ENCODE measurements around the gene FSD1L.

The FSD1L gene

GRCh38 chr9:105435453-105435852 lies 12.4 kb upstream of the FSD1L start:
- TF ChIP-seq CTCF (conservative IDR thresholded peaks at IDR 0.05; ENCODE audit: low read depth, low read length) = no peak
- no peak for DNase-seq (ENCODE audit: low read depth)
- H3K4me3 ChIP-seq (ENCODE audit: low read length) = no peak overlapping the region

- no peak for DNase-seq (ENCODE audit: low read depth)
- TF ChIP-seq CTCF (conservative IDR thresholded peaks at IDR 0.05; ENCODE audit: low read depth, low read length) = no peak
- no peak overlapping the region for H3K4me3 ChIP-seq (ENCODE audit: low read length)
Measured at GRCh38 chr9:105436783-105437182, 11.1 kb upstream of the FSD1L start.

GRCh38 chr9:105437704-105438103 lies 10.1 kb upstream of the FSD1L start:
- no peak for TF ChIP-seq CTCF (conservative IDR thresholded peaks at IDR 0.05; ENCODE audit: low read depth, low read length)
- DNase-seq (ENCODE audit: low read depth) = no peak

GRCh38 chr9:105438141-105438806 lies 9.6 kb upstream of the FSD1L start:
- no peak for TF ChIP-seq CTCF (conservative IDR thresholded peaks at IDR 0.05; ENCODE audit: low read depth, low read length)
- DNase-seq (ENCODE audit: low read depth) = no peak
- H3K4me3 ChIP-seq (ENCODE audit: low read length) = no peak overlapping the region

More at GRCh38 chr9:105437704-105438103, 10.1 kb upstream of the FSD1L start:
- no peak overlapping the region for H3K4me3 ChIP-seq (ENCODE audit: low read length)

- H3K4me3 ChIP-seq (ENCODE audit: low read length) = no peak overlapping the region
- no peak for TF ChIP-seq CTCF (conservative IDR thresholded peaks at IDR 0.05; ENCODE audit: low read depth, low read length)
- DNase-seq (ENCODE audit: low read depth) = no peak
Measured at GRCh38 chr9:105439428-105439827, 8.4 kb upstream of the FSD1L start.

GRCh38 chr9:105441616-105442160 lies 6.1 kb upstream of the FSD1L start:
- no peak overlapping the region for H3K4me3 ChIP-seq (ENCODE audit: low read length)
- DNase-seq (ENCODE audit: low read depth) = no peak
- no peak for TF ChIP-seq CTCF (conservative IDR thresholded peaks at IDR 0.05; ENCODE audit: low read depth, low read length)

GRCh38 chr9:105443121-105443520 lies 4.7 kb upstream of the FSD1L start:
- no peak for TF ChIP-seq CTCF (conservative IDR thresholded peaks at IDR 0.05; ENCODE audit: low read depth, low read length)
- no peak overlapping the region for H3K4me3 ChIP-seq (ENCODE audit: low read length)
- DNase-seq (ENCODE audit: low read depth) = no peak
